IMR-90 (cell line): Measurements from ENCODE around the gene SDF2L1. TPM values are rescaled to one million over a fixed set of nuclear protein-coding genes. Genes with fewer than 3 reads are reported as not detected.

Experiments used
- ATAC-seq: fragments of 200-7000 bp; cut with Tn5 transposase; 2 replicates; pipeline ENCODE4 v1.9.1; 2020; ENCODE audit warnings: low read depth, mild to moderate bottlenecking, moderate library complexity
- BruUV-seq: library from RNA; stranded (reverse); fragments of 400-500 nt; replicated peaks from 2 replicates; lab custom pipeline; 2021; lab: Mats Ljungman, UMichigan
- CTCF ChIA-PET: fragments of 300-600 bp; formaldehyde crosslinking; extraction: SDS; loops from one replicate; lab custom pipeline; 2021; ENCODE audit warnings: antibody characterized with exemption; lab: Yijun Ruan, JAX
- POLR2A ChIA-PET: fragments of 300-600 bp; sonication (Branson Sonifier 250); formaldehyde crosslinking; loops from one replicate; lab custom pipeline; 2022; ENCODE audit warnings: antibody characterized with exemption; ENCODE audit not compliant: unreplicated experiment; lab: Charles Lee
- DNase-seq: peaks from one replicate; pipeline ENCODE4 v3.0.0; 2013
- H2AFZ ChIP-seq: replicated peaks from 2 replicates; pipeline ENCODE3; 2013; ENCODE audit warnings: low read length, mild to moderate bottlenecking; ENCODE audit not compliant: poor library complexity
- H2AK5ac ChIP-seq: 2 replicates; pipeline ENCODE4 v1.6.1; 2013; ENCODE audit warnings: low read depth, low read length, inconsistent platforms
- H2AK9ac ChIP-seq: replicated peaks from 2 replicates; pipeline ENCODE3; 2013; ENCODE audit warnings: mild to moderate bottlenecking, low read depth, low read length, moderate library complexity; ENCODE audit not compliant: poor library complexity
- H2BK120ac ChIP-seq: 2 replicates; pipeline ENCODE4 v1.6.1; 2013; ENCODE audit warnings: low read depth, low read length, inconsistent platforms
- H2BK15ac ChIP-seq: 3 replicates; pipeline ENCODE4 v1.6.1; 2013; ENCODE audit warnings: low read depth, low read length, inconsistent platforms
- H2BK20ac ChIP-seq: 2 replicates; pipeline ENCODE4 v1.6.1; 2013; ENCODE audit warnings: low read depth, mild to moderate bottlenecking, inconsistent platforms, low read length, moderate library complexity
- H2BK5ac ChIP-seq: 2 replicates; pipeline ENCODE4 v1.6.1; 2013; ENCODE audit warnings: mild to moderate bottlenecking, low read depth, low read length, inconsistent platforms; ENCODE audit not compliant: poor library complexity, severe bottlenecking
- H3K14ac ChIP-seq: replicated peaks from 2 replicates; pipeline ENCODE4 v1.6.1; 2013; ENCODE audit warnings: low read depth, low read length, inconsistent platforms
- H3K18ac ChIP-seq: 2 replicates; pipeline ENCODE4 v1.6.1; 2013; ENCODE audit warnings: low read depth, low read length, control low read depth
- H3K23ac ChIP-seq: 2 replicates; pipeline ENCODE4 v1.6.1; 2013; ENCODE audit warnings: low read depth, low read length, inconsistent platforms
- H3K27ac ChIP-seq: 2 replicates; pipeline ENCODE4 v1.5.1; 2013; ENCODE audit warnings: mild to moderate bottlenecking, control low read depth, low read length; ENCODE audit not compliant: insufficient read depth
- H3K27me3 ChIP-seq: 2 replicates; pipeline ENCODE4 v1.6.1; 2013; ENCODE audit warnings: low read length; ENCODE audit not compliant: control insufficient read depth, insufficient read depth
- H3K36me3 ChIP-seq: 2 replicates; pipeline ENCODE4 v1.6.1; 2013; ENCODE audit warnings: low read length, mixed read lengths; ENCODE audit not compliant: control insufficient read depth, insufficient read depth
- H3K4ac ChIP-seq: 2 replicates; pipeline ENCODE4 v1.6.1; 2013; ENCODE audit warnings: low read depth, low read length, inconsistent platforms
- H3K4me1 ChIP-seq: 2 replicates; pipeline ENCODE4 v1.6.1; 2013; ENCODE audit warnings: low read length, mixed read lengths; ENCODE audit not compliant: control insufficient read depth, insufficient read depth
- H3K4me2 ChIP-seq: 2 replicates; pipeline ENCODE4 v1.6.1; 2013; ENCODE audit warnings: low read depth, mild to moderate bottlenecking, control low read depth, low read length, moderate library complexity
- H3K4me3 ChIP-seq: 2 replicates; pipeline ENCODE4 v1.5.1; 2013; ENCODE audit warnings: low read depth, mild to moderate bottlenecking, control low read depth, low read length, moderate library complexity; ENCODE audit not compliant: insufficient read depth
- H3K56ac ChIP-seq: 2 replicates; pipeline ENCODE4 v1.6.1; 2013; ENCODE audit warnings: low read length, inconsistent platforms; ENCODE audit not compliant: insufficient read depth; ENCODE audit errors: extremely low read depth
- H3K79me1 ChIP-seq, 2 experiments: 2 replicates each; pipeline ENCODE4 v1.6.1; 2013; ENCODE audit warnings: low read length in 2 of 2, inconsistent platforms in 1 of 2, low read depth in 1 of 2
- H3K9ac ChIP-seq: 2 replicates; pipeline ENCODE4 v1.6.1; 2013; ENCODE audit warnings: low read depth, low read length, control low read depth
- H3K9me1 ChIP-seq: 2 replicates; pipeline ENCODE4 v1.6.1; 2013; ENCODE audit warnings: low read length, inconsistent platforms; ENCODE audit not compliant: insufficient read depth
- H3K9me3 ChIP-seq: 2 replicates; pipeline ENCODE4 v1.6.1; 2013; ENCODE audit warnings: low read length; ENCODE audit not compliant: control insufficient read depth, insufficient read depth
- H4K20me1 ChIP-seq: 2 replicates; pipeline ENCODE4 v1.6.1; 2013; ENCODE audit warnings: low read length, inconsistent platforms; ENCODE audit not compliant: insufficient read depth
- H4K5ac ChIP-seq: 2 replicates; pipeline ENCODE4 v1.6.1; 2013; ENCODE audit warnings: mild to moderate bottlenecking, low read depth, low read length, control low read depth
- H4K8ac ChIP-seq, 2 experiments: 2 replicates each; pipeline ENCODE4 v1.6.1; 2013; ENCODE audit warnings: low read depth in 2 of 2, low read length in 2 of 2, control low read depth in 1 of 2, inconsistent platforms in 1 of 2
- H4K91ac ChIP-seq: 2 replicates; pipeline ENCODE4 v1.6.1; 2013; ENCODE audit warnings: low read depth, low read length, inconsistent platforms; ENCODE audit not compliant: insufficient read depth
- ELK1 ChIP-seq: fragments of 150-350 bp; IDR thresholded peaks from 2 replicates; pipeline ENCODE4 v1.6.1; 2016; ENCODE audit warnings: low read depth, mild to moderate bottlenecking, low read length, moderate library complexity, borderline replicate concordance
- RFX5 ChIP-seq: IDR thresholded peaks from 2 replicates; pipeline ENCODE4 v1.8.0; 2012; ENCODE audit warnings: low read depth, mild to moderate bottlenecking, low read length, moderate library complexity
- USF2 ChIP-seq: fragments of 150-350 bp; IDR thresholded peaks from 2 replicates; pipeline ENCODE4 v1.6.1; 2017; ENCODE audit warnings: mild to moderate bottlenecking, antibody characterized with exemption, low read length, low read depth
- WGBS, 2 experiments: methylation state at CpG; one replicate each; pipeline versions ENCODE4 v1.1.5 to v1.1.7; 2013; ENCODE audit warnings: missing lambda C conversion rate in 2 of 2; ENCODE audit not compliant: insufficient read length in 1 of 2; ENCODE audit errors: extremely low coverage in 2 of 2; 5-methylcytosine and 5-hydroxymethylcytosine counted together
- dilution Hi-C: fragments of 300-500 bp; cut with HindIII; formaldehyde crosslinking; loops from one replicate; pipeline ENCODE4 v1.14.3; 2018; ENCODE audit warnings: low sequenced_read_pairs; ENCODE audit not compliant: unreplicated experiment
- in situ Hi-C: fragments of 300-500 bp; cut with MboI; formaldehyde crosslinking; loops from 3 replicates; pipeline ENCODE4 v1.14.3; 2019; ENCODE audit warnings: low sequenced_read_pairs, inconsistent platforms, mixed read lengths
- intact Hi-C: fragments of 100-400 bp; cut with micrococcal nuclease; formaldehyde crosslinking; loops from 2 replicates; pipeline ENCODE4 v1.10.0; 2022
- polyA plus RNA-seq, 3 experiments: library from polyadenylated mRNA; depleted of rRNA; stranded (reverse); fragments of >200 nt; gene quantifications; 2 replicates each; pipeline ENCODE4 v1.2.3, GENCODE V29; 2012; ENCODE audit warnings: low replicate concordance in 1 of 3
- total RNA-seq: library from RNA; depleted of rRNA; stranded (reverse); fragments of >200 nt; gene quantifications from 2 replicates; pipeline ENCODE4 v1.2.3, GENCODE V29; 2012

SDF2L1 gene
- total and polyA plus RNA-seq, 2 of the 4 experiments (the other 2 are of a cell fraction): 18.8 to 51.1 TPM

- Histone ChIP-seq H3K18ac (no peak overlapping the region), H3K4me3 (peak overlapping the region; percentile 84), H4K5ac (no peak overlapping the region), H2AK5ac (0 out of 2 replicates have a peak overlapping the region, but pooled peaks have one; percentile 2), H2AK9ac (peak overlapping the region; percentile 69), H3K9ac (peak overlapping the region; percentile 43), H4K8ac (peak overlapping the region in 1 of 2 experiments; percentile 2; a peak in 1 of 4 replicates), H2BK15ac (no peak overlapping the region), H3K4ac (peak overlapping the region; percentile 41; the same call in 1 of the 2 replicates), H3K36me3 (peaks cover 2% of the 10 kb centered on the region; the same call in 1 of the 2 replicates), H3K56ac (peak overlapping the region; percentile 14; the same call in 1 of the 2 replicates), H3K27ac (no peak overlapping the region; the same call in 1 of the 2 replicates), H3K14ac (0 out of 2 replicates have a peak overlapping the region, but pooled peaks have one; percentile 4), H3K27me3 (no peaks in the 10 kb centered on the region), H4K91ac (no peak overlapping the region), H3K9me3 (no peaks in the 10 kb centered on the region), H3K9me1 (peaks cover 8% of the 10 kb centered on the region), H3K4me1 (peaks cover 8% of the 10 kb centered on the region), H4K20me1 (peaks cover 4% of the 10 kb centered on the region; the same call in 1 of the 2 replicates), H2BK20ac (no peak overlapping the region), H2AFZ (peak overlapping the region; percentile 99), H2BK120ac (no peak overlapping the region), H3K79me1 (peaks cover 3 to 32% of the 10 kb centered on the region in 2 experiments; a peak in 3 of 4 replicates), H3K23ac (peak overlapping the region; percentile 55; the same call in 1 of the 2 replicates), H3K4me2 (peak overlapping the region; percentile 68), H2BK5ac (no peak overlapping the region)
- intact Hi-C loops: no loop called here
- TF ChIP-seq USF2 (no peak), ELK1 (no peak), RFX5 (no peak)
- POLR2A ChIA-PET: interaction anchor here (0.7 kb wide), 1 partner anchor 9 kb away, joined by 3 read pairs; the partner anchor contains the start of gene SDF2L1
- ATAC-seq (no peak; the same call in 1 of the 2 replicates), DNase-seq (no peak)
- no TSS peak for BruUV-seq
- in situ Hi-C loops: no loop called here
- dilution Hi-C loops: no loop called here
- 0% methylated on average over 1 of the region's 6 CpGs; no CpG with 5 or more reads in 1 of the 2 experiments for WGBS, 2 experiments
- CTCF ChIA-PET: no interaction called here
Observed at GRCh38 chr22:21650823-21651520, 8.9 kb downstream of the SDF2L1 start.
